ENCODE measurements around the gene PRSS36. TPM values are rescaled to one million over a fixed set of nuclear protein-coding genes. Genes with fewer than 3 reads are reported as not detected.

The PRSS36 gene
- total RNA-seq, 1 experiment from 2014 or later: 0.23 TPM

GRCh38 chr16:31143011-31143693 lies 6.7 kb downstream of the PRSS36 start:
- 0 out of 2 replicates have a peak overlapping the region, but pooled peaks have one; percentile 34 for H3K27ac ChIP-seq (ENCODE audit: low read length)
- H3K27me3 ChIP-seq (ENCODE audit: control insufficient read depth, insufficient read depth, low read length): no peaks in the 10 kb centered on the region
- CTCF ChIA-PET: interaction anchor here (0.5 to 1.4 kb wide), 6 partner anchors 10 to 190 kb away, joined by 3 to 12 read pairs (median 3); no protein-coding TSS in a partner anchor
- peaks cover 16% of the 10 kb centered on the region for H3K4me1 ChIP-seq (ENCODE audit: control insufficient read depth, insufficient read depth, low read length)
- DNase-seq (ENCODE audit: low read depth, low spot score): no peak
- H3K4me3 ChIP-seq (ENCODE audit: low read depth in 2 of 2, low read length in 2 of 2): peak overlapping the region; percentile 40 to 43
- no TSS peak for BruUV-seq (replicated peaks)
- TF ChIP-seq TCF7L2 (IDR thresholded peaks at IDR 0.05; ENCODE audit: low read depth, low read length): no peak
- no peak for TF ChIP-seq CTCF (IDR thresholded peaks at IDR 0.05)
- no peak for TF ChIP-seq REST (IDR thresholded peaks at IDR 0.05; ENCODE audit: insufficient read depth in 1 of 2, low read depth in 2 of 2, low read length in 1 of 2)
- TF ChIP-seq POLR2AphosphoS5 (IDR thresholded peaks at IDR 0.05; ENCODE audit: low read depth, low read length): no peak
- no peak for TF ChIP-seq SIN3A (IDR thresholded peaks at IDR 0.05; ENCODE audit: borderline replicate concordance, insufficient read depth, low read depth, low read length)
- intact Hi-C loops (cut with micrococcal nuclease; ENCODE audit: unreplicated experiment) (no loop called here), in situ Hi-C loops (cut with HindIII; ENCODE audit: low pct_unique_long_range_greater_than_20kb, low sequenced_read_pairs) (no loop called here)
- no peaks in the 10 kb centered on the region for H3K36me3 ChIP-seq (ENCODE audit: control insufficient read depth, insufficient read depth, low read length)
- no peak for ATAC-seq
- POLR2A ChIA-PET: interaction anchor here (1.4 kb wide), 1 partner anchor 26 kb away, joined by 9 read pairs; the partner anchor contains the start of gene KAT8
- no peaks in the 10 kb centered on the region for H3K9me3 ChIP-seq (ENCODE audit: control insufficient read depth, insufficient read depth, low read depth, low read length)

- intact Hi-C loops (cut with micrococcal nuclease; ENCODE audit: unreplicated experiment) (no loop called here), in situ Hi-C loops (cut with HindIII; ENCODE audit: low pct_unique_long_range_greater_than_20kb, low sequenced_read_pairs) (no loop called here)
- TF ChIP-seq CTCF (IDR thresholded peaks at IDR 0.05) (peak; percentile 99), SIN3A (IDR thresholded peaks at IDR 0.05; ENCODE audit: borderline replicate concordance, insufficient read depth, low read depth, low read length) (no peak)
- BruUV-seq (replicated peaks): no TSS peak
- no peaks in the 10 kb centered on the region for H3K27me3 ChIP-seq (ENCODE audit: control insufficient read depth, insufficient read depth, low read length)
- H3K4me1 ChIP-seq (ENCODE audit: control insufficient read depth, insufficient read depth, low read length): peaks cover 16% of the 10 kb centered on the region
- H3K36me3 ChIP-seq (ENCODE audit: control insufficient read depth, insufficient read depth, low read length): no peaks in the 10 kb centered on the region
- peak overlapping the region; percentile 43 to 55 for H3K4me3 ChIP-seq (ENCODE audit: low read depth in 2 of 2, low read length in 2 of 2)
- DNase-seq (ENCODE audit: low read depth, low spot score) (peak; percentile 82), ATAC-seq (peak; percentile 92)
- H3K9me3 ChIP-seq (ENCODE audit: control insufficient read depth, insufficient read depth, low read depth, low read length): no peaks in the 10 kb centered on the region
- ChIA-PET POLR2A (interaction anchor here (0.7 to 1.4 kb wide), 5 partner anchors 15 to 354 kb away, joined by 3 to 9 read pairs (median 4); partner anchors contain the start of genes FUS and KAT8), CTCF (interaction anchor here (0.5 to 1.4 kb wide), 23 partner anchors 9 to 739 kb away, joined by 3 to 12 read pairs (median 3); partner anchors contain the start of genes FUS, HSD3B7, KAT8 and ZNF646)
- peak overlapping the region; percentile 66 for H3K27ac ChIP-seq (ENCODE audit: low read length)
Observed at GRCh38 chr16:31142109-31143010, 7.5 kb downstream of the PRSS36 start.
